Sigmoid colon (tissue), 4 donors: ENCODE results near the gene TDRD5.

ENCODE experiments used
- CTCF ChIP-seq, 4 experiments: fragments of 450-650 bp in 3 of 4; fragments of 200-600 bp in 1 of 4; IDR thresholded peaks; one replicate each; pipeline ENCODE4 v1.5.1; 2016 to 2019; ENCODE audit warnings: antibody characterized with exemption in 4 of 4, mild to moderate bottlenecking in 3 of 4, moderate library complexity in 2 of 4
- POLR2A ChIP-seq, 2 donors: fragments of 450-650 bp; IDR thresholded peaks; one replicate each; pipeline ENCODE4 v1.6.1; 2016; ENCODE audit warnings: antibody characterized with exemption in 2 of 2, mild to moderate bottlenecking in 2 of 2, moderate library complexity in 2 of 2
- POLR2AphosphoS5 ChIP-seq, 4 donors: sonication (generic); formaldehyde crosslinking; IDR thresholded peaks; one replicate each; pipeline ENCODE4 v1.6.1; 2017; ENCODE audit warnings: antibody characterized with exemption in 4 of 4

- no peak for TF ChIP-seq CTCF (IDR thresholded peaks at IDR 0.05)
- no peak for TF ChIP-seq POLR2AphosphoS5 (IDR thresholded peaks at IDR 0.05)
- TF ChIP-seq POLR2A (IDR thresholded peaks at IDR 0.05): no peak
Measured at GRCh38 chr1:179576509-179576908, 15.1 kb upstream of the TDRD5 start.
